Astrocyte (in vitro differentiated cells and primary cell): ENCODE results near the gene RSF1. TPM values are rescaled to one million over a fixed set of nuclear protein-coding genes. Genes with fewer than 3 reads are reported as not detected.

Experiments
- DNase-seq: peaks from one replicate; pipeline ENCODE4 v3.0.0-alpha.2; 2010; ENCODE audit warnings: low read depth
- FAIRE-seq: peaks from 2 replicates; lab custom pipeline; 2011; peaks lifted over from hg19 to GRCh38; lab: Jason Lieb, UNC
- H2AFZ ChIP-seq: 2 replicates; pipeline ENCODE4 v1.6.0; 2012; ENCODE audit warnings: low read depth, low read length, inconsistent platforms
- H3K27ac ChIP-seq: 2 replicates; pipeline ENCODE4 v1.5.1; 2011; ENCODE audit warnings: low read depth, low read length, inconsistent platforms
- H3K27me3 ChIP-seq: 2 replicates; pipeline ENCODE4 v1.6.0; 2011; ENCODE audit warnings: low read length, inconsistent platforms; ENCODE audit not compliant: insufficient read depth
- H3K36me3 ChIP-seq: 2 replicates; pipeline ENCODE4 v1.5.1; 2011; ENCODE audit warnings: low read length, inconsistent platforms; ENCODE audit not compliant: insufficient read depth
- H3K4me1 ChIP-seq: 2 replicates; pipeline ENCODE4 v1.5.1; 2011; ENCODE audit warnings: low read length, inconsistent platforms; ENCODE audit not compliant: insufficient read depth
- H3K4me2 ChIP-seq: 2 replicates; pipeline ENCODE4 v1.6.0; 2012; ENCODE audit warnings: low read length, inconsistent platforms
- H3K4me3 ChIP-seq: 2 replicates; pipeline ENCODE4 v1.5.1; 2011; ENCODE audit warnings: low read depth, mild to moderate bottlenecking, low read length, inconsistent platforms; ENCODE audit not compliant: insufficient read depth
- H3K79me2 ChIP-seq: 2 replicates; pipeline ENCODE4 v1.6.0; 2012; ENCODE audit warnings: mild to moderate bottlenecking, low read length, inconsistent platforms; ENCODE audit not compliant: insufficient read depth
- H3K9ac ChIP-seq: 2 replicates; pipeline ENCODE4 v1.6.0; 2012; ENCODE audit warnings: mild to moderate bottlenecking, low read length, inconsistent platforms
- H3K9me3 ChIP-seq: 2 replicates; pipeline ENCODE4 v1.5.1; 2012; ENCODE audit warnings: low read depth, mild to moderate bottlenecking, low read length, inconsistent platforms; ENCODE audit not compliant: insufficient read depth
- H4K20me1 ChIP-seq: 2 replicates; pipeline ENCODE4 v1.6.0; 2012; ENCODE audit warnings: low read length, inconsistent platforms; ENCODE audit not compliant: insufficient read depth
- H3K27ac Mint-ChIP-seq: one replicate; pipeline ENCODE4 v1.8.0; 2021; ENCODE audit warnings: mild to moderate bottlenecking, mixed read lengths; ENCODE audit not compliant: unreplicated experiment
- H3K27me3 Mint-ChIP-seq: one replicate; pipeline ENCODE4 v1.8.0; 2021; ENCODE audit warnings: low read depth, mixed read lengths; ENCODE audit not compliant: unreplicated experiment
- H3K36me3 Mint-ChIP-seq: one replicate; pipeline ENCODE4 v1.8.0; 2021; ENCODE audit warnings: low read depth, mixed read lengths; ENCODE audit not compliant: unreplicated experiment
- H3K4me1 Mint-ChIP-seq: one replicate; pipeline ENCODE4 v1.8.0; 2021; ENCODE audit warnings: low read depth, mixed read lengths; ENCODE audit not compliant: unreplicated experiment
- H3K4me3 Mint-ChIP-seq: one replicate; pipeline ENCODE4 v1.8.0; 2021; ENCODE audit warnings: mild to moderate bottlenecking, moderate library complexity, mixed read lengths; ENCODE audit not compliant: unreplicated experiment
- H3K9me3 Mint-ChIP-seq: one replicate; pipeline ENCODE4 v1.8.0; 2021; ENCODE audit warnings: mild to moderate bottlenecking, mixed read lengths; ENCODE audit not compliant: unreplicated experiment
- CTCF ChIP-seq: IDR thresholded peaks from 2 replicates; pipeline ENCODE4 v1.5.1; 2011; ENCODE audit warnings: low read depth, mild to moderate bottlenecking, inconsistent platforms, low read length, moderate library complexity; ENCODE audit not compliant: insufficient read depth
- EZH2 ChIP-seq: IDR thresholded peaks from 2 replicates; pipeline ENCODE4 v1.6.1; 2012; ENCODE audit warnings: mild to moderate bottlenecking, low read length, inconsistent platforms; ENCODE audit not compliant: insufficient read depth
- total RNA-seq: library from RNA; stranded (reverse); gene quantifications from 2 replicates; pipeline ENCODE4 v1.2.1, GENCODE V29; 2021

RSF1 gene
- total RNA-seq, 1 donor from 2014 or later = 84.0 TPM

- Histone ChIP-seq H3K4me1 (no peaks in the 10 kb centered on the region), H3K4me3 (no peak overlapping the region), H3K27me3 (no peaks in the 10 kb centered on the region), H3K36me3 (peaks cover 3% of the 10 kb centered on the region), H3K4me2 (no peak overlapping the region), H3K27ac (no peak overlapping the region), H3K79me2 (no peaks in the 10 kb centered on the region), H4K20me1 (peaks cover 6% of the 10 kb centered on the region), H3K9me3 (peaks cover 5% of the 10 kb centered on the region), H2AFZ (no peak overlapping the region), H3K9ac (no peak overlapping the region)
- Mint-ChIP-seq H3K27ac (no peak overlapping the region), H3K4me1 (no peaks in the 10 kb centered on the region), H3K4me3 (no peak overlapping the region), H3K36me3 (peaks cover 37% of the 10 kb centered on the region), H3K9me3 (peaks cover 15% of the 10 kb centered on the region), H3K27me3 (no peaks in the 10 kb centered on the region)
- DNase-seq (no peak), FAIRE-seq (no peak)
- TF ChIP-seq EZH2 (no peak), CTCF (no peak)
Measured at GRCh38 chr11:77734890-77735289, 85.6 kb downstream of the RSF1 start.

- H3K27me3 ChIP-seq = no peaks in the 10 kb centered on the region
- FAIRE-seq (no peak), DNase-seq (no peak)
- H4K20me1 ChIP-seq = peaks cover 14% of the 10 kb centered on the region
- H3K4me3 ChIP-seq = no peak overlapping the region
- no peak overlapping the region for H3K27ac ChIP-seq
- Mint-ChIP-seq H3K27me3 (no peaks in the 10 kb centered on the region), H3K9me3 (peaks cover 15% of the 10 kb centered on the region), H3K36me3 (peaks cover 32% of the 10 kb centered on the region), H3K4me1 (no peaks in the 10 kb centered on the region), H3K4me3 (no peak overlapping the region), H3K27ac (no peak overlapping the region)
- H3K9me3 ChIP-seq = peaks cover 5% of the 10 kb centered on the region
- no peaks in the 10 kb centered on the region for H3K79me2 ChIP-seq
- H3K4me2 ChIP-seq = no peak overlapping the region
- peaks cover 2% of the 10 kb centered on the region for H3K36me3 ChIP-seq
- TF ChIP-seq CTCF = no peak
- no peak for TF ChIP-seq EZH2
- H3K4me1 ChIP-seq = no peaks in the 10 kb centered on the region
- H3K9ac ChIP-seq = no peak overlapping the region
- H2AFZ ChIP-seq = no peak overlapping the region
Measured at GRCh38 chr11:77732143-77732542, 88.4 kb downstream of the RSF1 start.

GRCh38 chr11:77730789-77731188 lies 89.7 kb downstream of the RSF1 start:
- Mint-ChIP-seq H3K36me3 (peaks cover 30% of the 10 kb centered on the region), H3K4me3 (no peak overlapping the region), H3K27me3 (no peaks in the 10 kb centered on the region), H3K27ac (no peak overlapping the region), H3K4me1 (peaks cover 3% of the 10 kb centered on the region), H3K9me3 (peaks cover 15% of the 10 kb centered on the region)
- Histone ChIP-seq H4K20me1 (peaks cover 18% of the 10 kb centered on the region), H2AFZ (no peak overlapping the region), H3K4me2 (no peak overlapping the region), H3K9me3 (peaks cover 5% of the 10 kb centered on the region), H3K27me3 (no peaks in the 10 kb centered on the region), H3K4me3 (no peak overlapping the region), H3K36me3 (no peaks in the 10 kb centered on the region), H3K9ac (no peak overlapping the region), H3K79me2 (no peaks in the 10 kb centered on the region), H3K4me1 (no peaks in the 10 kb centered on the region), H3K27ac (no peak overlapping the region)
- no peak for TF ChIP-seq EZH2
- no peak for TF ChIP-seq CTCF
- no peak for DNase-seq
- FAIRE-seq = no peak
